ENCODE results near the gene GSTA4. TPM values are rescaled to one million over a fixed set of nuclear protein-coding genes. Genes with fewer than 3 reads are reported as not detected.

Gene GSTA4
- total RNA-seq, 1 donor from 2014 or later, result 35.8 TPM

DNA sequence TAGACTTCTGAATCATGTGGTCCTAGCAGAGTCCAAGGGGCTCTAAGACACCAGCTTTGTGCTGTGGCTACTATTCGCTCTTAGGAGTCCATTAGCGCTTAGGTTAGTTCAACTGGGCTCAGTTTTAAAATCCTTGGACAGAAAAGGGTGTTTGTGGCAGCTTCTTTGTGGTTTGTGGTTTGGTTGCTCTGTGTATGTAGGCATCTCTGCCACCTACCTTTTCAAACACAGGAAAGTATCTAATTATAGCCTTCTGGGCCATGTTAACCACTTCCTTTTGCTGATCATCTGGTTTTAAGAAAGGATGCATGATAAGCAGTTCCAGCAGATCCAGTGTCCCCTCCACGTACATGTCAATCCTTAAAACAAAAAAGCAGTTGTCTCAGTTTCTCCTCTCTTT, 10.8 kb downstream of the GSTA4 start:
- no peaks in the 10 kb centered on the region for H3K9me3 Mint-ChIP-seq
- peak; percentile 47 for DNase-seq (ENCODE audit: low spot score)
- intact Hi-C loops (cut with micrococcal nuclease), result loop anchor here (1.0 to 5.0 kb wide), 5 partner anchors 8 to 752 kb away; partner anchors contain the start of gene GSTA4
- peaks cover 71% of the 10 kb centered on the region for H3K4me1 Mint-ChIP-seq (ENCODE audit: low read depth)
- peaks cover 6% of the 10 kb centered on the region for H3K27me3 Mint-ChIP-seq (ENCODE audit: insufficient read depth)
- H3K27ac Mint-ChIP-seq, result peak overlapping the region; percentile 78
- H3K4me3 Mint-ChIP-seq, result peak overlapping the region; percentile 44
- H3K36me3 Mint-ChIP-seq (ENCODE audit: low read depth), result peaks cover 44% of the 10 kb centered on the region

DNA sequence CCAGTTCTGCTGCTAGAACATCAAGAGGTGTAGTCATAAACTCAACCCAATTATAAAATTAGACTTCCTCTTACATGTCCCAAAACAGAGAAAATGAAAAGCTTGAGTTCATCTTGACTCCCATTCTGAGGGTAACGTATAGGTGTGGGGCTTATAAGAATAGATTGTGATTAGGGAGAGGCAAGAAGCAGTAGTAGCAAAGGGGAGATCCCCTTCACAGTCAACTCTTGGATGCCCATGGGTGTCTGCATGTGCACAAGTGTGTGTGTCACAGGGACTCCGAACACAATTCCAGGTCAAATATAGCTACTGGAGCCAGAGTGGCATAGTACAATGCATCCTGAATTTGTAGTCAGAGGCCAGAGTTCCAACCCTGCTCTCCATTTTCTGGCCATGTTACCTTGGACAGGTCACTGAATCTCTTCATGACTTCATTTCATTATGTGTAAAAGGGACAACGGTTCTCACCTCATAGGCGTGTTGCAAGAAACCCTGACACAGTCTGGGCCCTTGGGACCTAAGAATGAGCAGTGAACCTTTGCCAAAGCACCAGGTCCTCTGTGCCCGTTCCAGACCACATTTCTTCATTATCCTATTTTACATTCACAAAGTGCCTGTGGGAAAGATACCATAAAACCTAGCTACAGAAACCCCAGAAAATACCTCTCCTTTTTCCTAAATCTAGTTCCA, 11.8 kb downstream of the GSTA4 start:
- Mint-ChIP-seq H3K4me3 (peak overlapping the region; percentile 44), H3K27ac (peak overlapping the region; percentile 78), H3K27me3 (ENCODE audit: insufficient read depth) (peaks cover 6% of the 10 kb centered on the region), H3K36me3 (ENCODE audit: low read depth) (peaks cover 41% of the 10 kb centered on the region), H3K4me1 (ENCODE audit: low read depth) (peaks cover 74% of the 10 kb centered on the region), H3K9me3 (no peaks in the 10 kb centered on the region)
- no peak for DNase-seq (ENCODE audit: low spot score)
- intact Hi-C loops (cut with micrococcal nuclease), result loop anchor here (5.0 kb wide), 2 partner anchors 586 to 751 kb away; no protein-coding TSS in a partner anchor

- DNase-seq (ENCODE audit: low spot score), result no peak
- H3K4me1 Mint-ChIP-seq (ENCODE audit: low read depth), result peaks cover 74% of the 10 kb centered on the region
- no peaks in the 10 kb centered on the region for H3K9me3 Mint-ChIP-seq
- no peak overlapping the region for H3K4me3 Mint-ChIP-seq
- peak overlapping the region; percentile 78 for H3K27ac Mint-ChIP-seq
- intact Hi-C loops (cut with micrococcal nuclease), result loop anchor here (5.0 kb wide), 2 partner anchors 585 to 750 kb away; no protein-coding TSS in a partner anchor
- peaks cover 39% of the 10 kb centered on the region for H3K36me3 Mint-ChIP-seq (ENCODE audit: low read depth)
- H3K27me3 Mint-ChIP-seq (ENCODE audit: insufficient read depth), result peaks cover 4% of the 10 kb centered on the region
Observed at GRCh38 chr6:52982680-52983079, 12.4 kb downstream of the GSTA4 start.

DNA sequence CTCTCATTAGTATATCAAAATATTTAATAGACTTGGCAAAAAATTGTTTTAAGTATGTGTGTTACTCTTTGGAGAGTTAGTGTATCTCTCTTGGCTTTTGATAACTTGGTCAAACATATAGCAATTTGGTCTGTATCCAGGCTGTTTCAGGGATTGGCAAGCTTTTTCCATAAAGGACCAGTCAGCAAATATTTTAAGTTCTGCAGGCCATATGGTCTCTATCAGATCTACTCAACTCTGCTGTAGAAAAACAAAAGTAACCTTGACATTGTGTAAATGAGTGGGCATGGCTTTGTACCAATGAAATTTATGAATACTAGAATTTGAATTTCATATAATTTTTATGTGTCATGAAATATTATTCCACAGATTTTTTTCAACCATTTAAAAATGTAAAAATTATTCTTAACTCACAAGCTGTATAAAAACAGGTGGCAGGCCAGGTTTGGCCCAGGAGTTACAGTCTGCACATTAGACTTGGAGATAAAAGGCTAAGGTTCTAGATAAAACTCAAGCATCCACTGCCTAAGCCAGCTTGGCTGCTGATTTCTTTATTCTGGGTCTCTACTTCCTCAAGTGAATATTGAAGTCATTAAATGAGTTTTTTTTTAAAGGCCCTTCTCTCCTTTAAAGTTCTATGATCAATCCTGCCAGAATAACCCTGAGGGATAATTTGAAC, 13.7 kb downstream of the GSTA4 start:
- intact Hi-C loops (cut with micrococcal nuclease), result loop anchor here (5.0 kb wide), 2 partner anchors 584 to 749 kb away; no protein-coding TSS in a partner anchor
- H3K36me3 Mint-ChIP-seq (ENCODE audit: low read depth), result peaks cover 31% of the 10 kb centered on the region
- no peak for DNase-seq (ENCODE audit: low spot score)
- peaks cover 79% of the 10 kb centered on the region for H3K4me1 Mint-ChIP-seq (ENCODE audit: low read depth)
- peaks cover 4% of the 10 kb centered on the region for H3K27me3 Mint-ChIP-seq (ENCODE audit: insufficient read depth)
- H3K4me3 Mint-ChIP-seq, result no peak overlapping the region
- peak overlapping the region; percentile 37 for H3K27ac Mint-ChIP-seq
- H3K9me3 Mint-ChIP-seq, result no peaks in the 10 kb centered on the region

- Mint-ChIP-seq H3K27ac (peak overlapping the region; percentile 92), H3K9me3 (no peaks in the 10 kb centered on the region), H3K36me3 (ENCODE audit: low read depth) (peaks cover 12% of the 10 kb centered on the region), H3K4me3 (peak overlapping the region; percentile 34), H3K27me3 (ENCODE audit: insufficient read depth) (peaks cover 2% of the 10 kb centered on the region), H3K4me1 (ENCODE audit: low read depth) (peaks cover 54% of the 10 kb centered on the region)
- intact Hi-C loops (cut with micrococcal nuclease), result loop anchor here (1.0 kb wide), 3 partner anchors 8 to 19 kb away; partner anchors contain the start of gene GSTA4
- no peak for DNase-seq (ENCODE audit: low spot score)
Observed at GRCh38 chr6:52976591-52977035, 18.5 kb downstream of the GSTA4 start.

- H3K4me1 Mint-ChIP-seq (ENCODE audit: low read depth), result peaks cover 50% of the 10 kb centered on the region
- H3K36me3 Mint-ChIP-seq (ENCODE audit: low read depth), result peaks cover 11% of the 10 kb centered on the region
- H3K9me3 Mint-ChIP-seq, result no peaks in the 10 kb centered on the region
- H3K4me3 Mint-ChIP-seq, result peak overlapping the region; percentile 34
- H3K27me3 Mint-ChIP-seq (ENCODE audit: insufficient read depth), result peaks cover 2% of the 10 kb centered on the region
- intact Hi-C loops (cut with micrococcal nuclease), result loop anchor here (1.0 kb wide), 3 partner anchors 8 to 19 kb away; partner anchors contain the start of gene GSTA4
- no peak for DNase-seq (ENCODE audit: low spot score)
- H3K27ac Mint-ChIP-seq, result peak overlapping the region; percentile 92
Observed at GRCh38 chr6:52976149-52976548, 18.9 kb downstream of the GSTA4 start.

- Mint-ChIP-seq H3K36me3 (ENCODE audit: low read depth) (peaks cover 9% of the 10 kb centered on the region), H3K4me1 (ENCODE audit: low read depth) (peaks cover 45% of the 10 kb centered on the region), H3K9me3 (no peaks in the 10 kb centered on the region), H3K4me3 (no peak overlapping the region), H3K27me3 (ENCODE audit: insufficient read depth) (peaks cover 2% of the 10 kb centered on the region), H3K27ac (peak overlapping the region; percentile 42)
- intact Hi-C loops (cut with micrococcal nuclease), result no loop called here
- no peak for DNase-seq (ENCODE audit: low spot score)
Observed at GRCh38 chr6:52975580-52975979, 19.5 kb downstream of the GSTA4 start.

DNA sequence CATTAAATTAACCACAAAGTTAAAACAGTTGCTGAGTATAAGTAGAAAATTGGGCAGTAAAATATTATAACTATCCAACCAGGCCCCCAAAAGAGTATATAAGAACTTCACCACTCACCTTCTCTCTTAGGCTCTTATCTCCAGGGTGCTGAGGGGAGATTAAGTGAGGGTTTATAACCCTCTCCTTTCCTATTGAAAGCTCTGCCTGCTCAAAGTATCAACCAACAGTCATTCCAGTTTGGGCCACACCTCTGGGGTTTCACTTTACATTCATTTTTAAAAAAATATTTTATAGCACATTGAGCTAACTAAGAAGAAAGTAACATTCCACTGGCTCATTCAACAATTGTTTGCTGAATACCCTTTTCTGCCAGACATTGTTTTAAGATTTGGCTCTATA, 22.1 kb downstream of the GSTA4 start:
- intact Hi-C loops (cut with micrococcal nuclease), result no loop called here
- Mint-ChIP-seq H3K9me3 (no peaks in the 10 kb centered on the region), H3K4me3 (no peak overlapping the region)

GRCh38 chr6:52969359-52969758, 25.7 kb downstream of the GSTA4 start:
- H3K4me1 Mint-ChIP-seq (ENCODE audit: low read depth), result no peaks in the 10 kb centered on the region
- H3K9me3 Mint-ChIP-seq, result no peaks in the 10 kb centered on the region
- H3K4me3 Mint-ChIP-seq, result no peak overlapping the region

More for the DNA sequence above, 22.1 kb downstream of the GSTA4 start:
- no peak for DNase-seq (ENCODE audit: low spot score)
- Mint-ChIP-seq H3K36me3 (ENCODE audit: low read depth) (peaks cover 3% of the 10 kb centered on the region), H3K27ac (no peak overlapping the region), H3K27me3 (ENCODE audit: insufficient read depth) (peaks cover 2% of the 10 kb centered on the region), H3K4me1 (ENCODE audit: low read depth) (peaks cover 29% of the 10 kb centered on the region)

GRCh38 chr6:52966101-52966500, 29.0 kb downstream of the GSTA4 start:
- no peaks in the 10 kb centered on the region for H3K4me1 Mint-ChIP-seq (ENCODE audit: low read depth)
- H3K27me3 Mint-ChIP-seq (ENCODE audit: insufficient read depth), result peaks cover 5% of the 10 kb centered on the region
- H3K4me3 Mint-ChIP-seq, result no peak overlapping the region
- no peak for DNase-seq (ENCODE audit: low spot score)
- no peak overlapping the region for H3K27ac Mint-ChIP-seq
- H3K9me3 Mint-ChIP-seq, result no peaks in the 10 kb centered on the region
- peaks cover 1% of the 10 kb centered on the region for H3K36me3 Mint-ChIP-seq (ENCODE audit: low read depth)
- intact Hi-C loops (cut with micrococcal nuclease), result no loop called here

More at GRCh38 chr6:52969359-52969758, 25.7 kb downstream of the GSTA4 start:
- DNase-seq (ENCODE audit: low spot score), result no peak
- Mint-ChIP-seq H3K27me3 (ENCODE audit: insufficient read depth) (peaks cover 8% of the 10 kb centered on the region), H3K36me3 (ENCODE audit: low read depth) (peaks cover 1% of the 10 kb centered on the region), H3K27ac (no peak overlapping the region)
- intact Hi-C loops (cut with micrococcal nuclease), result no loop called here

- Mint-ChIP-seq H3K27ac (no peak overlapping the region), H3K36me3 (ENCODE audit: low read depth) (peaks cover 1% of the 10 kb centered on the region), H3K27me3 (ENCODE audit: insufficient read depth) (peaks cover 5% of the 10 kb centered on the region), H3K4me3 (no peak overlapping the region), H3K4me1 (ENCODE audit: low read depth) (no peaks in the 10 kb centered on the region), H3K9me3 (no peaks in the 10 kb centered on the region)
- no peak for DNase-seq (ENCODE audit: low spot score)
- intact Hi-C loops (cut with micrococcal nuclease), result no loop called here
Observed at GRCh38 chr6:52965380-52965779, 29.7 kb downstream of the GSTA4 start.

DNA sequence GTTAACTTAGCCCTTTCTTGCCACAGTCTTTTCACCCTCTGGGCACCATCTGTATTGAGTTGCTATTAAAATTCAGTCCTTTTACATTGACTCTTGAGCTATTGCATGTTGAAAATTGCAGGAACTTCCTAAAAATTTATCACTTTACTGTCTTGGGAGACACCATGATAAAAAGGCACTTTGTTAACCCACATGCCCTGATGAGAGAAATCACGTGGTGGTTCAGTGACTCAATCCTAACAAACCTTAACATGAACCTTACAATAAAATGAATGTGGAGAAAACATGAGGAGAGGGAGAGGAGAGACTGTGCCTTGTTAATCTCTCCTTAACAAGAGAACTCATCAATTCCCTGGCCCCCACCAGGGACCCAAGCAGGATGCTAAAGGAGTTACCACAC, 30.8 kb downstream of the GSTA4 start:
- Mint-ChIP-seq H3K27ac (no peak overlapping the region), H3K36me3 (ENCODE audit: low read depth) (peaks cover 1% of the 10 kb centered on the region), H3K27me3 (ENCODE audit: insufficient read depth) (peaks cover 5% of the 10 kb centered on the region), H3K4me3 (no peak overlapping the region), H3K4me1 (ENCODE audit: low read depth) (no peaks in the 10 kb centered on the region), H3K9me3 (no peaks in the 10 kb centered on the region)
- DNase-seq (ENCODE audit: low spot score), result no peak
- intact Hi-C loops (cut with micrococcal nuclease), result no loop called here

DNA sequence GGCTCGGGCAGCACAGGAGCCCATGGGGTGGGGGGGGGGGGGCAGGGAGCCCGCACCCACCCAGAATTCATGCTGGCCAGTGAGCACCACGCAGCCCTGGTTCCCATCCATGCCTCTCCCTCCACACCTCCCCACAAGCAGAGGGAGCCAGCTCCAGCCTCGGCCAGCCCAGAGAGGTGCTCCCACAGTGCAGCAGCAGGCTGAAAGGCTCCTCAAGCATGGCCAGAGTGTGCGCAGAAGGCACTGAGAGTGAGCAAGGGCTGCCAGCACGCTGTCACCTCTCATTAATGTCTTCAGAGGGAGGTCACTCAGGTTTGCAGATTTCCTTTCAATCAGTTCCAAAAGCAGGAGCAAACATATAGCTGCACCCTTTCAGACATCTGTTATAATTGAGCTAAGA, 32.4 kb downstream of the GSTA4 start:
- H3K36me3 Mint-ChIP-seq (ENCODE audit: low read depth), result no peaks in the 10 kb centered on the region
- peaks cover 5% of the 10 kb centered on the region for H3K27me3 Mint-ChIP-seq (ENCODE audit: insufficient read depth)
- H3K4me1 Mint-ChIP-seq (ENCODE audit: low read depth), result no peaks in the 10 kb centered on the region
- no peak for DNase-seq (ENCODE audit: low spot score)
- no peak overlapping the region for H3K27ac Mint-ChIP-seq
- no peak overlapping the region for H3K4me3 Mint-ChIP-seq
- no peaks in the 10 kb centered on the region for H3K9me3 Mint-ChIP-seq
- intact Hi-C loops (cut with micrococcal nuclease), result no loop called here
